Amygdala (tissue), 56 donors: ENCODE data around the gene CR1.
"Not testable (repeated sequence)": the region's sequence is repeated elsewhere in the genome, so short reads cannot be mapped to it uniquely, and the experiment has no call there.

Experiments
- DNase-seq, 56 donors: peaks; one replicate each; lab custom pipeline; 2025; lab: John Stamatoyannopoulos, UW

The CR1 gene

DNA sequence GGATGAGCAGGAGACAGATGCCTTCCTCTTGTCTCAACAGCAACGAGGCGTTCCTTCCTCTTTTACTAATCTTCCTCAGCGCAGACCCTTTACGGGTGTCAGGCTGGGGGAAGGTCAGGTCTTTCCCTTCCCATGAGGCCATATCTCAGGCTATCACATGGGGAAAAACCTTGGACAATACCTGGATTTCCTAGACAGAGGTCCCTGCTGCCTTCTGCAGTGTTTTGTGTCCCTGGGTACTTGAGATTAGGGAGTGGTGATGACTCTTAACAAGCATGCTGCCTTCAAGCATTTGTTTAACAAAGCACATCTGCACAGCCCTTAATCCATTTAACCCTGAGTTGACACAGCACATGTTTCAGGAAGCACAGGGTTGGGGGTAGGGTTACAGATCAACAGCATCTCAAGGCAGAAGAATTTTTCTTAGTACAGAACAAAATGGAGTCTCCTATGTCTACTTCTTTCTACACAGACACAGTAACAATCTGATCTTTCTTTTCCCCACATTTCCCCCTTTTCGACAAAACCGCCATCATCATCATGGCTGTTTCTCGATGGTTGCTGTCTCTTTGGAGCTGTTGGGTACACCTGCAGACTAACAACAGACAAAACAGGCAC is 139.7 kb downstream of the CR1 start:
- DNase-seq, result not testable (repeated sequence)

DNA sequence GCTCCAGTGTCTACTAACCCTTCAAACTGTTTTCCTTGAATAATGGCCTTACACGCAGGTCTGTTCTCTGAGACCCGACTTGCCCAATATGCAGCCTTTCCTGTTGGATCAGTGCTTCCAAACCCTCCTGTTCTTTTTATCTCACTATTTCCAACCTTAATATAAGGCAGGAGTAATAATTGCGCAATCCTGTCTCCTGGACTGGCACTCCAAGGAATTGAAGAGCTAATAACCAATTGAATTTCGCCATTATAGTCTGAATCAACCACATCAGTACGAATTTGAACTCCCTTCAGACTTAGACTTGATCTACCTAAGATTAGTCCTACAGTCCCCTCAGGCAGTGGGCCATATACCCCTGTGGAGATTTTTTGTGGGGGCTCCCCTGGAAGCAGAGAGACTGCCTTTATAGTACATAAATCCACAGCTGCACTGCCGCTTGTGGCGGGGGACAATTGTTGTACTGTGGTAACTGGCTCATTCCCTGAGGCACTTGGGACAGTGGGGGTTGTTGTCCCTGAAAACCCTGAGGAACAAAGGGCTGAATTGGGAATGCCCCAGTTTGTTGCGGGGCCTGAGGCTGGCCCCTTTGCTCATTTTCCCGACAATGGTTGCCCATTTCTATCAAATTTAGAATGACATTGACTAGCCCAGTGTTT is 142.7 kb downstream of the CR1 start:
- DNase-seq, result peak in 32 of 56 donors; percentile 0 to 71 (median 26)

DNA sequence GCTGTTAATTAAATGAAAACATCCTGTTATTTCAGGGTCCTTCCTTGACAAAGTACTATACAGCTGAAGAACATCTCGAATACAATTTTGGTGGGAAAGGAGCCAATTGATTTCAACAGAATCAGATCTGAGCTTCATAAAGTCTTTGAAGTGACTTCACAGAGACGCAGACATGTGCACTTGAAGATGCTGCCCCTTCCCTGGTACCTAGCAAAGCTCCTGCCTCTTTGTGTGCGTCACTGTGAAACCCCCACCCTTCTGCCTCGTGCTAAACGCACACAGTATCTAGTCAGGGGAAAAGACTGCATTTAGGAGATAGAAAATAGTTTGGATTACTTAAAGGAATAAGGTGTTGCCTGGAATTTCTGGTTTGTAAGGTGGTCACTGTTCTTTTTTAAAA is 143.4 kb downstream of the CR1 start:
- DNase-seq, result not testable (repeated sequence)

DNA sequence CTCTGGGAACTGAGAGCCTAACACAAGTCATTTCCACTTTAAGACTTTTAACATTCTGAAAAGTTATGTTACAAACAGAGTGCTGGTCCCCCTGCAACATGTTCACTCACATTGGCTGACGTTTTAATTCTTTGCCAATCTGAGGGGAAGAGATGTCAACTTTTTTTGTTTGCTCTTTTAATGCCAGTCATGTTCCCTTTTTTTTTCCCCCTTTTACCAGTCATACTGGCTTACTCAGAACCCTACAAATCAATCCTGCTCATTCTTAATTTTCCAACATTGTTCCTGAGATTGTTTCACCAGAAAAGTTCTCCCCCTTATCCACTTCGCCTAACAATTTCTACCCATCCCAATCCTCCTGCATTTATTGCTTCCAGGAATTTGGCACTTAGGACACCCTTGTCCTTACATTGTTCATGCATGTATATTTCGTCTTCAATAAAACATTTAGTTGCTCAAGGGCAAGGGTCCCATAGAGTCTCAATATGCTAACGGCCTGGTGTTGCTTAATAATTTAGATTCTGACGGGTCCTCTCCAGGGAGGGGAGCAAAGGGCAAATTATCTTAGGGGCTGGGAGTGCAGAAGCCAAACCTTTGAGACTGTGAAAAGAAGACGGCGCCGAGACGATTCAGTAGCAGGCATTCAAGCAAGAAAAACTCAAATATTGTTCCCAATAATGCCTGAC is 148.4 kb downstream of the CR1 start:
- no peak for DNase-seq

DNA sequence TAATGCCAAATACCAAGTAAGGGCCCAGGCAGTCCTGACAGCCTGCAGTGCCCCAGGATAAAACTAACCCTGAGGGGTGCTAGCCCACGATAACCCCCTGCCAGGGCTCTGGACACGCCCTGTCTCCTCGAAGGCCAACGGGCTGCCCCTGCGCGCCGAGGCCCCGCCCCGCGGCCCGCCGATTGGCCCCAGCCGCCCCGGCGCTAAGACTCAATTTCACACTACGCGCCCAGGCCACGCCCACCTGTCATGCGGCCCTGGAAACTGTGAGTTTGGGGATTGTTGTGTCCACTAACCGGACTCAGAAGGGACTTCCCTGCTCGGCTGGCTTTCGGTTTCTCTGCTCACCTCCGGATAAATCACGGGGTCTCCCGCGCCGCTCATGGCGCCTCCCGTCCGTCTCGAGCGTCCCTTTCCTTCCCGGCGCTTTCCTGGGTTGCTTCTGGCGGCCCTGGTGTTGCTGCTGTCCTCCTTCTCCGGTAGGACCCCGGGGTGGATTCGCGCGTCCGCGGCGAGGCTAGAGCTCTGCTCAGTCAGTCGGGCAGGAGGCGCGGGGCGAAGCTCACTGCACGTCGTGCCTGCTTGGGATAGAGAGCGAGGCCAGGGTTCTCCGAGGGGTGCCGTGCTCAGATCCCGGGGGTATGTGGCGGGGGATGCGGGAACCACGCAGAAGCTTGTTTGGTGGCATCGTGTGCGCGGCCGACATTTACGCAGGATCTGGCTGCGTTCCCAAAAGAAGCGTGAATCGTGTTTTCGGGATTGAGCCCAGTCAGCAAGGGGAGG is 149.1 kb downstream of the CR1 start, which contains the start of gene CR1L:
Gene CR1L, plus strand, starts transcription at position 282 of the 783 bp plus-strand sequence. Its CDS starts 101 bp downstream, at position 383.
- peak in 50 of 56 donors; percentile 6 to 86 (median 48) for DNase-seq

DNA sequence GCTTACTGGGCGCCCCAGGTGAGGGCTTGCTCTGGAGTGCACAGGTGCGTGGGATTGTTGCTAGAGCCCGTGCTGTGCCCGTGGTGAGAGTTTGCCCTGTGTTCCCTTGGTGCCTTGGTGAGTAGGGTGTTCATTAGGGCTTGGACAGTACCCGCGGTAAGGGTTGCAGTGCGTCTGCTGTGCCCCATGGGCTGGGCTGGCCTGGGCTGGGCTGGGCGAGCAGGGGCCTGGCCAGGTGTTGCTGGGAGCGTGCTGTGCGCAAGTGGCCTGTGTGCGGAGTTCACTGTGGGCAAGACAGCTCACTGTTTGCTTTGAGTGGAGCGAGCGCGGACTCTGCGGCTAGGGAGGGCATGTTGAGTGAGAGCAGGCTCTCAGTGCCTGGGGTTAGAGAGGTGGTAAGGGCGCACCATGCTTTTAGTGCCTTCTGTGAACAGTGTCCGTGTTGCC is 149.7 kb downstream of the CR1 start:
- DNase-seq, result no peak

DNA sequence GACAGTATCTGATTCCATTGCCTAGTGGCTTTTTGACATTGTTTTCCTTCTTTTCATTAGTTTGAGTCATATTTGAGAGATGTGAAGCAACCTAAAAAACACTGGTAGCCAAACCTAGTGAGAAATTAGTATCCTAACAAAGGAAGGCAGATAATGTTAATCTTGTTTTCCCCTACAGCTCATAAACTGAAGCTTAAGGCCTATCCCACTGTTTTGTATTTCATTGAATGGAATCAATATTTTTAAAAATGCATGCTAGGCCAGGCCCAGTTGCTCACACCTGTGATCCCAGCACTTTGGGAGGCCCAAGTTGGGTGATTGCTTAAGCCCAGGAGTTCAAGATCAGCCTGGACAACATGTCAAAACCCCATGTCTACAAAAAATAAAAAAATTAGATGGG is 150.2 kb downstream of the CR1 start:
- no peak for DNase-seq

DNA sequence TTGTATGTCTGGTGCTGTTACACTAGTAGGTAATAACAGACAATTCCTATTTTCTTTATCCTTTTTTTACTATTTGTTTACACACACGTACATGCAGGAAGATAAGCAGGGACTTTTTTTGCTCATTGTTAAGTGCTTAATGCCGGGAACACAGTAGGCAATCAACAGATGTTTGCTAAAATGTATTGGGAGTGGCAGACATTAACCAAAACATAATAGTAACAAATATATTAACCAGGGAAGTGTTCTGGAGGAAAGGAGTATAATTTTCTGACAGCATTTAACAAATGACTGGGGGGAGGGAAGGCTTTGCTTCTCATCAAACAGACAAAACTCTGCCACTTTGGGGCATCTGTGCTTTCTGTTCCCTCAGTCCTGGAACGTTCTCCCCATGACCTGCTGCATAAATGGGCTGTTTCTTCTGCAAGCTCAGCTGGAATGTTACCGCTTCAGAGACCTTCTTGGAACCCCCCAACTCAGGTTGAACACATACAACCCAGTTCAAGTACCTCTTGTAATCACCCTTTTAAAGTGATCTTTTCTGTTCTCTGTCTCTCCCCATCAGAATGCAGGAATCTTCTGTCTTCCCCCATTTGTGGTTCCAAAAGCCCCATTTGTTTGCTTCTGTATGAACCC is 151.1 kb downstream of the CR1 start:
- DNase-seq, result no peak

DNA sequence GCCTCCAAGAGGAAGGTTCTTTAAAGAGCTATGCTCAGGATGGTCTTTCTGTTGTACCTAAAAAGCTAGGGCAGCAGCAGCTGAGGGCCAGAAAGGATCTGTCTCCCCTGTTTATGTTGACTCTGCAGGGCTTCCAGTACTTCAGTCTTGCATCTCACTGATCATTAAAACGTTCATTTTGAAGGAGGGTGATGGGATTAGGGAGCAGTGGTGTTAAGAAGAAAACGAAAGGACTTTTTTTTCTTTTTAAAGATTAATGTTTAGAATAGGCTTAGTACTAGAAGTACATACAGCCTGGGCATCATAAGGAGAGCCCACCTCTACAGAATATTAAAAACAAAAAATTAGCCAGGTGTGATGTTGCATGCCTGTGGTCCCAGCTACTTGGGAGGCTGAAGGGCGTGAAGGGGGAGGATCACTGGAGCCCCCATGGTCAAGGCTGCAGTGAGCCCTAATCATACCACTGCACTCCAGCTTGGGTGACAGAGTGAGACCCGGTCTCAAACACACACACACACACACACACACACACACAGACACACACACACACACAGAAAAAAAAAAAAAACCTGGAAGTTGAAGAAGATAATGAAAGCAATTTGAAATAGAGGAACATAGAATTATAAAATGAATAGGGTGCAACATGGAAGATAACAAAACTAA is 151.8 kb downstream of the CR1 start:
- DNase-seq, result no peak

DNA sequence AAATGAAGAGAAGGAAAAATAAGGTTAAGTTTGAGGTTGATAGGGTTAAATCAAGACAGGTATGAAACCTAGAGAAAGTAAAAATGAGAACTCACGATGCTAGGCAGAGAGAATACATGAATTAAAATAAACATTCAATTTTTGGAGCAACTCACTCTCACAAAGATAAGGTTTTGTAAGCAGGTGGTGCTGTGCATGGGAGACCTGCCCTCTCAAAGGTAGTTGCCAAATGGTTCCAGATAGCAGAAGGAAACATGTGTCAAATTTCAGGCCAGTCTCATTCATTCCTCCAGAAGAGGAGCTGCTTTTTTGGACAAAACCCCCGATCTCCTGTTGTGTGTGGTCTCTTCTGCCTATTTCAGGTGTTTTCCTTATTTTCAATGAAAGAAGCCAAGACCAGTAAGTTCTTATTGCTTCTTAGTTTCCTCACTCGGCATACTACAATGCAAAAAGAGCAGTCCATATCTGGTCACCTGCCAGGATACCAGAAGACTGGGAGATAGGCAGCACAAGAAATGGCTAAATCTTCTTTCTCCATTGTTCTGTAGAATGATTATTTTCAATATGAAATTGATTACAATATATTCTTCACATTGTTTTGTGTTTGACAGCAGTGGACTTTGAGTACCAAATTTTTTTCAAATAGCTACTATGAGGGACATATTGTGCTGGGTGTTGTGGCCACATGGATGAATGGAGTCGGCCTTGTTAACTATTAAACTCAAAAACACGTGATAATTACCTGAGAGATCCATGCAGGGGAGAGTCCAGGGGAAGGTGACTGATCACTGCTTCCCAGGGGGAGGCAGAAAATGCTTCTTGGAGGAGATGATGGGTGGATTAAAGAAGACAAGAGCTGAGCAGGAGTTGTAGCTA is 152.6 kb downstream of the CR1 start:
- no peak for DNase-seq

DNA sequence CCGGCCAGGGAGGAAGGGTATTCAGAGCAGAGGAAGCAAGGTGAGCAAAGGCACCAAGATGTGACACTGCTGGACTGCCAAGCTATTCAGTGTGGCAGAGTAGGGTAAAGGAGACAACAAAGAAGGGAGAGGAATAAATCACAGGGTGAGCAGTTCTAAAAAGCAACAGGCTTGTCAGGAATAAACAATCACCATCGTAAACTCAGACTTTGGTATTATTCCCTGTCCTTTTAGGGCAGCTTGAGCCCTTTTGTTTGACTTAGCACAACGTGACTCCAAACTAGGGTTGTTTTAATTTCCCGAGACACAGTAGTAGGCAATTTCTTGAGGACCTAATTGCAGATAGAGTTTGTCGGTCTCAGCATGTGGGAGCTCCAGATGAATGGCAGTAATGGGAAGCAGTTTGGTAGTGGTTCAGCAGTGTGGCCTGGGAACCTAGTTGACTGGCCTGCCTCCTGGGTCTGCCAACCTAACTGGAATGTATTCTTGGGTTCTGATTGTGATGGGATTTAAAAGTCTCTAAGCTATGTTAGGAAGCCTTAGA is 153.3 kb downstream of the CR1 start:
- DNase-seq, result no peak

DNA sequence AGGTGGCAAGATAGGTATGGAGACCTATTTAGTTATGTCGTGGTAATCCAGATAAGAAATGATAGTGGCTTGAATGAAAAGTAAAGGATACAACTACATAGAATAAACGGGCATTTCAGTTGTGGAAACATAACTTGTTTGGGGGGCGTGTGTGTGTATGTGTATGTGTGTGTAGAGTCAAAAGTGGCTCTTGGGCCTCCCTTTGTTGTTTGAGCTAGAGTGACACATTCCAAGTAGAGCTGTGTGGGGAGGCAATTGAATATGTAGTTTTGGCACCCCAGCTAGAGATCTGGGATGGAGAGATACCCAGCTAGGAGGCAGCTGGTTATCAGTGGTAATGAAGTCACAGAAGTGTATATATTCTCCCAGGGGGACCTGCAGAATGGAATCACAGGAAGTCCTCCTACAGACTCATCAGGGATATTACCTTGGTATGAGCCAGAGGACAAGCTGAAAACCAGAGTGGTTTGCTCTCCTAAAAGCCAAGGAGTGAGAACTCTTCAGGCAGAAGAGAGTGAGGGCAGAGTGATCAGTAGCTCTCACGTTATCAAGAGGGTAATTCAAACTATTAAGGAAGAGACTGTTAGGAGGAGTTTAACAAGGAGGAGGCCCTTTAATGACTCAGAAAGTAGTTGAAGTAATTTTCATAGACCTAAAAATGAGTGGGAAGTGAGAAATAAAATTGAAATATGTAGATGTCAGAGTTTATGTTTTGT is 154.1 kb downstream of the CR1 start:
- DNase-seq, result no peak

DNA sequence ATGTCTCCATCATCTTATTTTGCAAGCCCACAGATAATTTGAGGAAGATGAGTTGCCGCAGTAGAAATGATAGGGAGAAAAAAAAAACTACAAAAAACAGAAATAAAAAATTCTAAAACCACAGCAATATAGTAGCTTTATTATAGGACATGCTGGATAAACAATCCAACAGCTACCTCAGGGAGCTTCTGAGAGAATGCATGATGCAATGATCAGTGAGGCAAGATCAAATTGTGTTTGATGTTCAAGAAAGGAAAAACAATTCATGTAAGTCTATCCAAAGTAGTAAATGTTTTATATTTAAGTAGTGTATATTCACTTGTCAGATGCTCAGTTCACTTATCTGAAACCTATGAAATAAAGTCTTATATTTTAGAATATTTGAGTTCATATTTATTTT is 155.6 kb downstream of the CR1 start:
- DNase-seq, result no peak

DNA sequence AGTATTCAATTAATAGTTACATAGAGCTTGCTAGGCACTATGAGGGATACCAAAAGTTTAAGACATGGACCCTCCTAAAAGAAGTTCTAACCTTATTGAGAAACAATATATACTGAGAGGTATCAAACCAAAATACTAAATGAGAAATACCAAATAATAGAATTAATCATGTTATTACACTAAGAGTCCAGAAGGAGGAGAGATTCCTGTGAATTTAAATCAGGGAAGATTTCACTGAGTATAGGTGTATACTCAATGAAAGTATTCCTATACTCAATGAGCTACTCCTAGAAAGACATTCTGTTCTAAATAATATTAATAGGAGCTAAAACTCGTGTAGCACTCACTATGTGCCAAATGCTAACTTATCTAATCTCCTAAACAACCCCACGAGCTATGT is 158.4 kb downstream of the CR1 start:
- DNase-seq, result no peak

DNA sequence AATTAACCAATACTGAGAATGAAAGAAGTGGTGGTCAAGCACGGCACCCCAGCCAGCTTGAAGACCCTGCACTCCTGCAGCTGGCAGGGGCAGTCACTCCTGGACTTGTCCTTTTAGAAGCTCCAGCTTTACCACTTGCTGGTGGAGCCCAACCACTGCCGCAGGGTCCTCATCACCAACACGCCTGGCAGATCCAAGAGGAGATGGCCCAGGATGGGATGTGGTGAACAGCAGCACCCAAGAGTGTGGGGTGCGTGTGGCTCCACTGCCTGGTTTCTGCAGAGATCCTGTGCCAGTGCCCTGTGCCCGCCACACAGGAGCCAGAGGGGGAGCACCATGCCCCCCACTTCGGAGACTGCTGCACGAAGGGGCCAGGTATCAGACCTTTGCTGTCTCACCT is 162.5 kb downstream of the CR1 start:
- no peak for DNase-seq

DNA sequence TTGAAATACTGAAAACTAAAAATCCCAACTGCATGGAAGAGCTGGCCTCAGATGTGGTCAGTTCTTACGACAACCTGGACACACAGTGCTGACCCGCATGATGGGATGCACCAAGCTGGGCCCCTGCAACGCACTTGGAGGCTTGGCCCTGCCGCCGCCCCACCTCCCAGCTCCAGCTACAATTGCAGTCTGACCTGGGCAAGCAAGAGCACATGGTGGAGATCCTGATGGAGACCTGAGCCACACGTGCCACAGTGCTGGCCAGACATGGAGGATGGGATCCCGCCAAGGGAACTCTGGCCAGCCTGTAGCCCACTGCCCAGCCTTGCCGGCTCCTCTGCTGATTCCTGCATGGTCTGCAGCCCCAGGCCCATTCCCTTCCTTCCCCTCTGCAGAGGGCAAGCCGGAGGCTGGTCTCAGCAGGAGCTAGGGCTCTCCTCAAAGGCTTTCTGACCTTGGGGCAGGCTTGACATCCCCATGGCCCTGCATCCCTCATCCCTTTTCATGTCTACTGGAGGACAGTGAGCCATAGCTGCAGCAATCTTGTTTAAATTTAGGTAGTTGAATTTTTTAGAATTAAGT is 163.0 kb downstream of the CR1 start:
- DNase-seq, result no peak

DNA sequence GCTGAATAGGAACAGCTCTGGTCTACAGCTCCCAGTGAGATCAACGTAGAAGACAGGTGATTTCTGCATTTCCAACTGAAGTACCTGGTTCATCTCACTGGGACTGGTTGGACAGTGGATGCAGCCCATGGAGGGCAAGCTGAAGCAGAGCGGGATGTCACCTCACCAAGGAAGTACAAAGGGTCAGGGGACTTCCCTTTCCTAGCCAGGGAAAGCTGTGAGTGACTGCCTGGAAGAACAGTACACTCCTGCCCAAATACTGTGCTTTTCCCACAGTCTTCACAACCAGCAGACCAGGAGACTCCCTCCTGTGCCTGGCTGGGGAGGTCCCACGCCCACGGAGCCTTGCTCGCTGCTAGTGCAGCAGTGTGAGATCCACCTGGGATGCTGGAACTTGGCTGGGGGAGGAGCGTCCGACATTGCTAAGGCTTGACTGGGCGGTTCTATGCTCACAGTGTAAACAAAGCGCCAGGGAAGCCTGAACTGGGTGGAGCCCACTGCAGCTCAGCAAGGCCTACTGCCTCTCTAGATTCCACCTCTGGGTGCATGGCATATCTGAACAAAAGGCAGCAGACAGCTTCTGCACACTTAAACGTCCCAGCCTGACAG is 163.7 kb downstream of the CR1 start:
- DNase-seq, result no peak
